HTERT RPE-1 (cell line): Measurements from ENCODE around the gene RAB24.
"Not testable (repeated sequence)": the region's sequence is repeated elsewhere in the genome, so short reads cannot be mapped to it uniquely, and the experiment has no call there.

ENCODE experiments used
- in situ Hi-C: fragments of 300-500 bp; cut with MboI; formaldehyde crosslinking; loops from 4 replicates; pipeline ENCODE4 v1.14.3; 2020; ENCODE audit warnings: low sequenced_read_pairs

RAB24 gene

DNA sequence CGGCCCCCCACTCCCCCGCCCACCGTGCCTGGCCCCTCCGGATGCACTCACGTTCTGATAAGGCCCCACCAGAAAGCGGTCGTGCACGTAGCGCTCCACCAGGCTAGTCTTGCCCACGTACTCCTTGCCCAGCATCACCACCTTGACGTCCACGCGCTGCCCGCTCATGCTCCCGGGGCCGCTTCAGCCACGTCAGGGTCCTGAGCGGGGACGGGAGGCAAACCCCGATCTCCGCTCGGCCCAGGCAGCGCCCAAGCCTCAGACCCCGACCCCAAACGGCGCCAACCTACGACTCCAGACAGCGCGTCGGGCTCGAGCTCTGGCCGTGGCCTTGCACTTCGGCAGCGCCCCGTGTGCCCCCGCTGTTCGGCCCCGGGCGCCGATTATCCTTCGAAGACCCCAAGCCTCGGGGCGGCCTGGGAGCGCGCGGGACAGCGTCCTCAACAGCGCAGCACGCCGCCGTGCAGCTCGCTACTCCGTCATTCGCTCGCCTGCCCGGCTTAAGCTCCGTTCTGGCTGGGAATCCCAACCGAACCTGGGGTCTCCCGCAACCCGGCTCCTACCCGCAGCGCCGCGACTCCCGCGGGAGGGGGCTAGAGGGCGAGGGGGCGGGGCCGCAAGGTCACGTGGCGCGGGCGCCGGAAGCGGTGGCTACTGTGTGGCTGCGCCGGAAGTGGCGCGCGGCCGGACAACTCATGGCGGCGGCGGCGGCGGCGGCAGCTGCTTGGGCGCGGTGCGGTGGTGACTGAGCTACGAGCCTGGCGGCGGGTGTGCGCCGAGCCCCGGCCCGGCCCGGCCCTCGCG, at the start of gene RAB24, which contains the start of gene PRELID1:
Gene RAB24, minus strand, starts transcription at position 599 of the 804 bp plus-strand sequence. Its CDS starts 431 bp downstream, at position 168.
Gene PRELID1, plus strand, starts transcription at position 679 of the 804 bp plus-strand sequence. CDS start 187 bp downstream, outside the sequence.
- in situ Hi-C loops, result no loop called here

- in situ Hi-C loops, result no loop called here
Measured at GRCh38 chr5:177353093-177353492, 49.6 kb upstream of the RAB24 start.

- in situ Hi-C loops, result no loop called here
Measured at GRCh38 chr5:177351392-177352329, 48.1 kb upstream of the RAB24 start, which contains the start of gene LMAN2. LMAN2 (minus strand) TSS chr5:177351668; CDS start chr5:177351647, 21 bp downstream.

- in situ Hi-C loops, result no loop called here
Measured at GRCh38 chr5:177350776-177351391, 47.4 kb upstream of the RAB24 start.

GRCh38 chr5:177349762-177350161, 46.2 kb upstream of the RAB24 start:
- in situ Hi-C loops, result no loop called here

DNA sequence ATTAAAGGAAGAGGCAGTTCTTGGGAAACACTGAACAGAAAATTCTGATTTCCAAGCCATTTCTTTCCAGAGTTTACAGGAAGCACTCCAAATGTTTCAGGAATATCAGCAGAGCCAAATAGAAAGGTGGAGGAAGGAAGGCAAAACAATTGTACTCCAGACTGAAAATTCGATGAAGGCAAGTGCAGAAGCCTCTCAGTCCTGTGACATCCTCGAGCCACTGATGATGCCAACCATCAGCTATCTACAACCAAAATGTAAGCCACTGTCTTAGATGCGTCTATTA, 45.8 kb upstream of the RAB24 start:
- in situ Hi-C loops, result no loop called here

- in situ Hi-C loops, result no loop called here
Measured at GRCh38 chr5:177347699-177348098, 44.2 kb upstream of the RAB24 start.

- in situ Hi-C loops, result no loop called here
Measured at GRCh38 chr5:177346820-177347219, 43.3 kb upstream of the RAB24 start.

DNA sequence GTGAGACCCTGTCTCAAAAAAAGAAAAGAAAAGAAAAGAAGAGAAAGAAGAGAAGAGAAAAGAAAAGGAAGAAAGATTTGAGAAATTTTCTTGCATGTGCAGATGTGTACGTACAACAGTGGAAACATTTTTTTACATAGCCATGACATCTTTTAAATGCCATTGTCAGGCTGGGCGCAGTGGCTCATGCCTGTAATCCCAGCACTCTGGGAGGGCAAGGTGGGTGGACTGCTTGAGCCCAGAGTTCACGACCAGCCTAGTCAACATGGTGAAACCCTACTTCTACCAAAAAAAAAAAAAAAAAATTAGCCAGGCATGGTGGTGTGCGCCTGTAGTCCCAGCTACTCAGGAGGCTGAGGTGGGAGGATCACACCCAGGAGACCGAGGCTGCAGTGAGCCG, 41.4 kb upstream of the RAB24 start:
- in situ Hi-C loops, result no loop called here

GRCh38 chr5:177343777-177344176, 40.3 kb upstream of the RAB24 start:
- in situ Hi-C loops, result no loop called here

DNA sequence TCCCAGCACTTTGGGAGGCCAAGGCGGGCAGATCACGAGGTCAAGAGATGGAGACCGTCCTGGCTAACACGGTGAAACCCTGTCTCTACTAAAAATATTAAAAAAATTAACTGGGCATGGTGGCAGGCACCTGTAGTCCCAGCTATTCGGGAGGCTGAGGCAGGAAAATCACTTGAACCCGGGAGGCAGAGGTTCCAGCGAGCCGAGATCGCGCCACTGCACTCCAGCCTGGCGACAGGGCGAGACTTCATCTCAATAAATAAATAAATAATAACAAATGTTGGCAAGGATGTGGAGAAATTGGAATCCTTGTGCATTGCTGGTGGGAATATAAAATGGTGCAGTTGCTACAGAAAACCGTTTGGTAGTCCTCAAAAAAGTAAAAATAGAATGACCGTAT, 39.5 kb upstream of the RAB24 start:
- in situ Hi-C loops, result not testable (repeated sequence)

DNA sequence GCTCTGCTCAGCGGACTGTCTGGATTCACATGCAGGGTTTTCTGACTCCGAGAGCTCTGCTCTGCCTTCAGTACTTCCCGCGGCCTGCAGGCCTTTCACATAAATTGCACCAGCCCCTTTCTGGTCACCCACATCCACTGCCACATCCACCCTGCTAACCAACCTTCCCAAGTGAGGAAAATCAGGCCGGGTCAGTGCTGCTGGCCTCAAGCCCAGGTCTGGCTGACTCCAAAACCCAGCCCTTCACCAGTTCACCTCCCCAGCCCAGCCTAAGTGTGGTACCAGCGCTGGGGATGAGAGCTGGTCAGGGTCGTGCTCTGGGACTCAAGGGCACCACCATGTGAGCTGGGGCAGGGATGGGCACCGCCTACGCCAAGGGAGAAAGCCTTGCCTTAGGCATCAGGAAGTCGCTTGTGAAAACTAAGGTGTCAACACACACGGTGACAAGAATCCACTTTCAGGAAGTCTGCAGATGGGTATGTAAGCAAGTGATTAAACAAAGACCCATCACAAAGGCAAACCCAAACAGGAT, 35.7 kb upstream of the RAB24 start:
- in situ Hi-C loops, result no loop called here

DNA sequence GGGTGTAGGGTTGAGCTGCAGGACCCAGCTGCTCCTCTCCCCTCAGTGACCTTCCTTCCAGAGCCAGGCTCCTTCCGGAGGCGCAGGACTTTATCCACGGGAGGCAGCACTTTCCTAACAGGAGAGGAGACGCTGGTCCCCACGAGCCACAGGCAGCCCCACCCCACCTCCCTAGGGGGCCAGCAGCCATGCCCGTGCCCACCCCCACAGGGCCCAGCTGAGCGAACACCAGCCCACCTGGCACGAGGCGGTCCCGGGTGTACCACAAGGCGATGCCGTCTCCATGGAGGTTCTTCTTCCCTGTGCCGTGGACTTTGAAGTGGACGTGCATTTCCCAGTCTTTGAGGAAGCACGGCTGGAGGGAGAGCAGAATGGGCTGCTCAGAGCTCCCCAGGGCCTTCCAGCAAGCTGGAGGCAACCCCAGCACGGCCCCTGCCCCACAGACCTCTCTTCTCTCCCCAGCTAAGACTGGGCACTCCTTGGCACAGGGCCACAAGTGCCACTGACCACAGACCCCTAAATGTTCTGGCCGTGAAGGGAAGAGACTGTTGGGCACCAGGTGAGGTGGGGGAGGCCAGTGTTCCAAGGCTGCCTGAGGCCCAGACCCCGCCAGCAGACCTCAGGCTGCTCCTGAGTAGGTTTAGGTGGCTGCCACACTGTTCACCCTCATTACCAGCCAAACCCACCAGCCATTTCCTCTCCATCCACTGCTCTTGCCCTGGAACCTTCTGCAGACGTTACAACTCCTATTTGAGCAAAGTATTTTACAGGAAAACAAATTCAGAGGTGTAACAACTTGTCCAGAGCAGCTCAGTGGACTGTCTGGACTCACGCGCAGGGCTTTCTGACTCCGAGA, 35.0 kb upstream of the RAB24 start:
- in situ Hi-C loops, result no loop called here

DNA sequence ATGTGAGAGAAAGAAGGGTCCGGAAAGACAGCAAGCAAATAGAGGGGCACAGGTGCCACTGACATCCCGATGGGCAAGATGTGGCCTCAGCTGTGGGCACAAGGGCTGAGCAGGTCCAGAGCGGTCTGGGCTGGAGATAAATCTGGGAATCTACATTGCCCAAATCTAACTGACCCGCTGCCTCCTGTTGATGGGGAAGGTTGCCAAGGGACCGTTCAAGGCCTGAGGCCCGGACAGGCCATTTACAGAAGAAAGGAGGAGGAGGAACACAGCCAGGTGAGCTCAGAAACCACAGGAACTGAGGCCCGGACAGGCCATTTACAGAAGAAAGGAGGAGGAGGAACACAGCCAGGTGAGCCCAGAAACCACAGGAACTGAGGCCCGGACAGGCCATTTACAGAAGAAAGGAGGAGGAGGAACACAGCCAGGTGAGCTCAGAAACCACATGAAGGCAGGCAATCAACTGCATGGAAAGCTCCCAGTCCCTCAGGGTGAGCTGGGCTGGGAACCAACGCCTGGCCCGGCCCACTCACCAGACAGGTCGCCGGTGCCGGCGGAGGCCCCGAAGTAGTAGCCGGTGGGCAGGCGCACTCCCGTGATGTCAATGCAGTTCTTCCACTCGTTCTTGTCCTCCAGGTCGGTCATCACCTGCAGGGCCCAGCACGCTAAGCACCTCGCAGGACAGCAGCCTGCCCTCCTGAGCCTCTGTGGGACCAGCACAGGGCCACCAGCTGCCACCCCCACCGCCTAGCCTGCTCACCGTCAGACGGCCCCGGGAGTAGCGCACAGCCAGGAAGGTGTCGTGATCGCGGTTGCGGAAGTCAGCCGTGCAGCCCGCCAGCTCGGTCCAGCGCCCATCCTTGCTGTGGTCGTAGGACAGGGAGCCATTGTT, 33.3 kb upstream of the RAB24 start:
- in situ Hi-C loops, result no loop called here

DNA sequence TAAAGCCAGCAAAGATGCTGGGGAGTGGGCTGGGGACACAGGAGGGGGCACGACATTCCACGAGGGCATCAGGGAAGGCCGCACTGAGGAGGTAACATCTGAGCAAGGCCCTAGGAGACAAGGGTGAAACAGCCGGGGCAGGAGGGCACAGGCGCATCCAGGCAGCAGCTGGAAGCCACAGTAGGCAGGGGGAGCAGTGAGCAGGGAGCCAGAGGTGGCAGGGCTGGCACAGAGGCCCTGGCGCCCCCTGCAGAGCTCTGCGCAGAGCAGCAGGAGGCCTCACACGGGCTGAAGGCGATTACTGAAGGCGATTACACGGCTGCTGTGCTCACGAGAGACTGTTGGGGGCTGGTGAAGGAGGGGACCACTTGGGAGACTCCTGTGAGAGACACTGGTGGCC, 32.6 kb upstream of the RAB24 start:
- in situ Hi-C loops, result no loop called here

- in situ Hi-C loops, result no loop called here
Measured at GRCh38 chr5:177335701-177336065, 32.2 kb upstream of the RAB24 start.

GRCh38 chr5:177334781-177335700, 31.5 kb upstream of the RAB24 start:
- in situ Hi-C loops, result no loop called here

DNA sequence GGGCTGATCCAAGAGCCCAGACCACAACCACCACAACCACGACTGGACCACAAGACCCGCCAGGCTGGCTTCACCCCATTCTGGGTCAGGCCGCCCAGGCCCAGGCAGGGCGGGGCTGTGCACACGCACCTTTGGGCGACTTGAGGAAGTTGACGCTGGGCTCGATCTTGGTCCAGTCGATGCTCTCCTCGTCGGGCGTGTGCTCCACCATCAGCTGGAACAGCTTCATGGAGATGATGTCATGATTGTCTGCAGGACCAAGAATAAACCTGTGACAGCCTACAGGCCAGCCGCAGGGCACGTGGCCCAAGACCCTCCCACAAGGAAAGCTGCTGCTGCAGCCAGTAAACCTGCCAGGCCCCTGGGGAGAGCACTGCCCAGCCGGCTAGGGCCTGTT, 30.6 kb upstream of the RAB24 start:
- in situ Hi-C loops, result no loop called here
